RWPE2 (cell line): ENCODE data around the gene BOD1L1.
A peak's percentile ranks its signal among the peaks of the same experiment; 100 is the strongest.

Experiments
- ATAC-seq: fragments of 200-7000 bp; cut with Tn5 transposase; 3 replicates; pipeline ENCODE4 v1.9.1; 2021; ENCODE audit warnings: low read depth
- DNase-seq: peaks from one replicate; pipeline ENCODE4 v3.0.0-alpha.2; 2020; ENCODE audit warnings: low spot score
- H3K27ac ChIP-seq: fragments of 450-650 bp; 2 replicates; pipeline ENCODE4 v1.5.1; 2017; ENCODE audit warnings: mild to moderate bottlenecking; ENCODE audit not compliant: poor library complexity, severe bottlenecking
- H3K27me3 ChIP-seq: fragments of 250-450 bp; sonication (Bioruptor Pico); 2 replicates; pipeline ENCODE4 v1.5.1; 2021; ENCODE audit warnings: mild to moderate bottlenecking, moderate library complexity; ENCODE audit not compliant: insufficient read depth, poor library complexity, severe bottlenecking
- H3K36me3 ChIP-seq: fragments of 250-450 bp; sonication (Bioruptor Pico); 2 replicates; pipeline ENCODE4 v1.5.1; 2020; ENCODE audit warnings: low read depth, mild to moderate bottlenecking, moderate library complexity
- H3K4me1 ChIP-seq: fragments of 250-450 bp; sonication (Bioruptor Pico); 2 replicates; pipeline ENCODE4 v1.5.1; 2021; ENCODE audit warnings: mild to moderate bottlenecking, moderate library complexity; ENCODE audit not compliant: insufficient read depth, poor library complexity, severe bottlenecking
- H3K4me3 ChIP-seq: fragments of 250-450 bp; sonication (Bioruptor Pico); 2 replicates; pipeline ENCODE4 v1.5.1; 2021; ENCODE audit warnings: mild to moderate bottlenecking, moderate library complexity; ENCODE audit not compliant: severe bottlenecking
- H3K9me3 ChIP-seq: fragments of 250-450 bp; sonication (Bioruptor Pico); 2 replicates; pipeline ENCODE4 v1.5.1; 2021; ENCODE audit warnings: mild to moderate bottlenecking, moderate library complexity; ENCODE audit not compliant: severe bottlenecking
- TF ChIP-seq, protein P1 (sequence below): fragments of 450-650 bp; IDR thresholded peaks from one replicate; pipeline ENCODE4 v1.5.1; 2017; ENCODE audit warnings: mild to moderate bottlenecking, moderate library complexity; ENCODE audit not compliant: poor library complexity, severe bottlenecking

BOD1L1 gene

DNA sequence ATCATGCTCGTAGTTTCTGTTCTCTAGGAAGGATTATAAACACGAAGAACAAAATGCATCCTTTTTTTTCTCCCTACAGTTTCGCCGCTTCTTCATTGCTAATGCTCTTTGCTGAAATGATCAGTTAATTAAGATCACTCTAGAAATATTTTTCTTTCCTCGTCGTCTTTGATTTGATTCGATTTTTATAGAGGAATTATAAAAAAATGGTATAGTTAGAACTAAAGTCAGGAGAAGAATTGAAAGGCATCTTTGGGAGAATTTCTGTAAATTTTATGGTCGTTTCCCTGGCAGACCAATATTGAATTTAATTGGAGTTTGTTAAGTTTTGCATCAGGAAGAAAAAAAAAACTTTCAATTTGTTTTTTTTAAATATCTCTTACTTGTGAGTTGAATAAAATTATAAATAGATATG is 82.1 kb downstream of the BOD1L1 start:
- H3K27me3 ChIP-seq = peaks cover 95% of the 10 kb centered on the region
- no peaks in the 10 kb centered on the region for H3K4me1 ChIP-seq
- ATAC-seq = no peak
- TF ChIP-seq, protein P1, sequence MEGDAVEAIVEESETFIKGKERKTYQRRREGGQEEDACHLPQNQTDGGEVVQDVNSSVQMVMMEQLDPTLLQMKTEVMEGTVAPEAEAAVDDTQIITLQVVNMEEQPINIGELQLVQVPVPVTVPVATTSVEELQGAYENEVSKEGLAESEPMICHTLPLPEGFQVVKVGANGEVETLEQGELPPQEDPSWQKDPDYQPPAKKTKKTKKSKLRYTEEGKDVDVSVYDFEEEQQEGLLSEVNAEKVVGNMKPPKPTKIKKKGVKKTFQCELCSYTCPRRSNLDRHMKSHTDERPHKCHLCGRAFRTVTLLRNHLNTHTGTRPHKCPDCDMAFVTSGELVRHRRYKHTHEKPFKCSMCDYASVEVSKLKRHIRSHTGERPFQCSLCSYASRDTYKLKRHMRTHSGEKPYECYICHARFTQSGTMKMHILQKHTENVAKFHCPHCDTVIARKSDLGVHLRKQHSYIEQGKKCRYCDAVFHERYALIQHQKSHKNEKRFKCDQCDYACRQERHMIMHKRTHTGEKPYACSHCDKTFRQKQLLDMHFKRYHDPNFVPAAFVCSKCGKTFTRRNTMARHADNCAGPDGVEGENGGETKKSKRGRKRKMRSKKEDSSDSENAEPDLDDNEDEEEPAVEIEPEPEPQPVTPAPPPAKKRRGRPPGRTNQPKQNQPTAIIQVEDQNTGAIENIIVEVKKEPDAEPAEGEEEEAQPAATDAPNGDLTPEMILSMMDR = no peak
- DNase-seq = no peak
- H3K9me3 ChIP-seq = no peaks in the 10 kb centered on the region
- no peaks in the 10 kb centered on the region for H3K36me3 ChIP-seq
- peak overlapping the region; percentile 48 for H3K4me3 ChIP-seq
- no peak overlapping the region for H3K27ac ChIP-seq

DNA sequence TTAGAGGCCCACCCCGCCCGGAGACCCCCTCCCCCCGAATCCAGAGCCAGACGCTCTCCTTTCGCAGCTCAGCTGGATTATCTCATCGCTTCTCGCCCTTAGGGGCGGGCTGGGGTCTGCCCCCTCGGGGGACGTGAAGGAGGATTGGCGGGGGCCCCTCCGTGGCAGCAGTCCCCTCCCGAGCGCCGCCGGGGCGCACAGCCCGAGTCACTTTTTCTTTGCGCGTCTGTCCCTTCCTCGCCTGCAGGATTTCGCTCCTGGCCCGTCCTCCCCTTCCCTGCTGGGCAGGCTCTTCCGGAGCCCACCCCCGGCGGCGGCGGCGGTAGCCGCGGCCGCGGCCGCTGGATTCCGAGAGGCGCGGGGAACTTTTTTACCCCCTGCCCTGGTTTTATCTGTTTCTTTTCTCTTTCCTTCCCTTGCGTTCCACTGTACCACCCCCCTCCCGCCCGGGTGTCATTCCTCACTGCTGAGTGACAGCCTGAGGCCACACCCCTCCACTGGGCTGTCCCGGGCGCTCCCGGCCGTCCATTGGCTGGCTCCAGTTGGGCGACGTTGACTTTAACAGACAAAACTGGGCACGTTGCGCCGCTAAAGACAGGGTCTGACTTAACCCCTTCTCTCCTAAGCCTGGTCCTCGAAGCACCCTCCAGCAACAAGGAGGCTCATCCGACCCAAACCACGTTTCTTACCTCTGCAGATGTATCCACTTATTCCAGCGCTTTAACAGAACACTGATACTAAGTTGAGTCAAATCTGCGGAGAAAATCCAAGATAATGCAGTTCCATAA is 82.7 kb downstream of the BOD1L1 start:
- Histone ChIP-seq H3K27me3 (peaks cover 95% of the 10 kb centered on the region), H3K4me1 (no peaks in the 10 kb centered on the region), H3K4me3 (peak overlapping the region; percentile 48), H3K27ac (no peak overlapping the region), H3K36me3 (no peaks in the 10 kb centered on the region), H3K9me3 (no peaks in the 10 kb centered on the region)
- ATAC-seq (peak; percentile 72), DNase-seq (peak; percentile 76)
- TF ChIP-seq, protein P1 = no peak

DNA sequence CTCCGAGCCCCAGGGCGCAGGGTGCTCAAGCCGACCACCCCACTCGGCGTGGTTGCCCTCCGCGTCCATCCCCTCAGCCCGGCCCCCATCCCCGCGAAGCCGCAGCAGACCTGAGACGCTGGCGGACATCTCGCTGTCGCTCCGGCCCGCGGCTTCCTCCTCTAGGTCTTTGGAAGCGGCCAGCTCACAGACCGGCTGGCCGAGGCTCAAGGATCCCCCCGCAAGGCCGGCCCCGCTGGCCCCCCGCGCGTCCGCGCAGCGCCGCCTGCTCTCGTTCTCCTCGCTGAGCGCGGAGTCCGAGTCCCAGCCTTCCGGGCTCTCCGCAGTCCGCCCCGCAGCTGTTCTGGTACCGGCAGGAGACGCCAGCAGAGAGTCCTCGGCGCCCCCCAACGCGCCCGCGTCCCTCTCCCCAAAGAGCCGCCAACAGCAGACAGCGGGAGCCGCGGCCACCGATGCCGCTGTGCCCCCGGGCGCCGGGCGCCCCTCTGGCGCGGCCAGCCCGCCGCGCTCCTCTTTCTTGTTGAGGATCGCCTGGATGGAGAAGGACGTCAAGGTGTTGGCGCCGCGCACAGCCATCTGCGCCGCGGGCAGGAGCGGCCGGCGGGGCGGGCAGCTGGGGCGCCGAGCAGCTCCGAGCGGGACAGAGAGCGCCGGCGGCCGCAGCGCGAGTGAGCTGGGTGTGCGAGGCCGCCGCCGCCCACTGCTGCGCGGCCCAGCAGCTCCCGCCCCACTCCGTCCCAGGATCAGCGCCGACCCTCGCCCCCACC is 83.5 kb downstream of the BOD1L1 start, which contains the start of gene NKX3-2:
Gene NKX3-2 (minus strand): TSS at position 670 of the 767 bp plus-strand sequence. CDS start 94 bp downstream, at position 576.
- Histone ChIP-seq H3K4me1 (no peaks in the 10 kb centered on the region), H3K9me3 (no peaks in the 10 kb centered on the region), H3K4me3 (peak within 1 kb of the TSS; percentile 48), H3K27ac (no peak within 1 kb of the TSS), H3K27me3 (peaks cover 95% of the 10 kb centered on the region), H3K36me3 (no peaks in the 10 kb centered on the region)
- ATAC-seq (peak; percentile 62), DNase-seq (no peak)
- TF ChIP-seq, protein P1 = no peak

DNA sequence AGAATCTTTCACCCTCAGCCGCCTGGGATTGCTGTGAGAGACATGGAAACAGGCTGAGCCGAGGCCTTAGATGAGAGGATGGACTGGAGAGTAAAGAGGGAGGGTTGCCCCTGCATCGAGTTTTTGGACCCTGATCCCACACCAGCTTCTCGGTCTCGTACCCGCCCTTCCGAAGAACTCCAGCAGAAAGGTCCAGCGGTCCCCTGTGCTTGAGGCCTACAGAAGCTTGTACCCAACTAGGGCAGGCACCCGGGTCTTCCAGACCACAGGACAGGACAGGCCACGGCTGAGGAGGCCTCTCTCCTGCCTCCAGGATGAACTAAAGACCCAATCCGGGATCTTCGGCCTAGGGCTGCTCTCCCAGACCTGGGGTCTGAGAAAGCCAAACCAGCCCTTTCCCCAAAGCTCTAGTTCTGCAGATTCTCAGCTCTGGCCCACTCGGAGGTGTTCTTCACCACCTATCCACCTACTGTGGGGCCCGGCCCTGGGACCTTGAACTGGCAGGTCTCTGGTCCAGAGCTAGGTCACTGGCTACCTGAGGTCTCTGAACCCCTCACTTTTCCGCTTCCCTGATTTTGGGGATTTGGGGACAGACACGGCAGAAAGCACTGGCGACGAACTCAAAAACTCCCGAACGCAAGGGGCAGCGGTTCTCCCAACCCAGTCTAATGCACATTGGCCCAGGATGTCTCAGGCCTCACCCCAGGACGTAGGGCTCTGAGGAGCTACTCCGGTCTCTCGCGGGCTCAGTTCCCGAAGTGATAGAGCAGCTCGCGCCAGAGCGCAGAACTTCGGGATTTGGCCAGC is 84.3 kb downstream of the BOD1L1 start:
- Histone ChIP-seq H3K4me1 (no peaks in the 10 kb centered on the region), H3K9me3 (no peaks in the 10 kb centered on the region), H3K36me3 (no peaks in the 10 kb centered on the region), H3K4me3 (no peak overlapping the region), H3K27ac (no peak overlapping the region), H3K27me3 (peaks cover 96% of the 10 kb centered on the region)
- TF ChIP-seq, protein P1 = no peak
- peak; percentile 66 for DNase-seq
- ATAC-seq = no peak
